Activated T-helper 1 cell treated with anti-CD3 and anti-CD28 coated beads, Interleukin-12 subunit alpha, Interleukin-12 subunit beta, Interleukin-2, Interleukin-4 antibody, amounts not matched to agents 30 ng/mL and 10 ng/mL and 1 ng/mL, durations not matched to agents 14 hours and 24 hours and 36 hours (primary cell): ENCODE measurements around the gene DVL1. TPM values are rescaled to one million over a fixed set of nuclear protein-coding genes. Genes with fewer than 3 reads are reported as not detected.

ENCODE experiments used
- total RNA-seq: library from RNA; stranded (reverse); gene quantifications from 2 replicates; pipeline ENCODE4 v1.2.3, GENCODE V29; 2022

The DVL1 gene
- total RNA-seq, 1 donor from 2014 or later, result 66.5 TPM

Other genes starting within 250 kb of the DVL1 start
- 30.0 and 30.3 TPM in 2 replicates for gene C1orf159, start 233.3 kb downstream of the DVL1 start, total RNA-seq
- gene TTLL10, start 175.5 kb downstream of the DVL1 start, total RNA-seq, result 0.10 and 0.15 TPM in 2 replicates
- 350 and 356 TPM in 2 replicates for gene TNFRSF18, start 142.8 kb downstream of the DVL1 start, total RNA-seq
- 788 and 811 TPM in 2 replicates for gene TNFRSF4, start 135.3 kb downstream of the DVL1 start, total RNA-seq
- 202 TPM in 2 replicates for gene SDF4, start 117.4 kb downstream of the DVL1 start, total RNA-seq
- 45.9 and 46.3 TPM in 2 replicates for gene B3GALT6, start 117.2 kb downstream of the DVL1 start, total RNA-seq
- gene C1QTNF12, start 102.7 kb downstream of the DVL1 start, total RNA-seq, result 2.2 and 4.1 TPM in 2 replicates
- 95.6 and 99.5 TPM in 2 replicates for gene UBE2J2, start 75.6 kb downstream of the DVL1 start, total RNA-seq
- gene SCNN1D, start 69.0 kb downstream of the DVL1 start, total RNA-seq, result 2.5 TPM in 2 replicates
- gene ACAP3, start 41.5 kb downstream of the DVL1 start, total RNA-seq, result 47.7 and 55.1 TPM in 2 replicates
- 34.6 and 36.8 TPM in 2 replicates for gene PUSL1, start 40.8 kb downstream of the DVL1 start, total RNA-seq
- gene INTS11, start 24.8 kb downstream of the DVL1 start, total RNA-seq, result 144 and 147 TPM in 2 replicates
- 13.6 and 14.6 TPM in 2 replicates for gene CPTP, start 24.6 kb downstream of the DVL1 start, total RNA-seq
- 0.22 and 0.34 TPM in 2 replicates for gene TAS1R3, start 18.1 kb downstream of the DVL1 start, total RNA-seq
- gene MXRA8, start 9.1 kb upstream of the DVL1 start, total RNA-seq, result 0.18 and 0.20 TPM in 2 replicates
- gene AURKAIP1, start 25.8 kb upstream of the DVL1 start, total RNA-seq, result 147 and 148 TPM in 2 replicates
- gene CCNL2, start 49.9 kb upstream of the DVL1 start, total RNA-seq, result 138 and 139 TPM in 2 replicates
- 184 and 205 TPM in 2 replicates for gene MRPL20, start 57.9 kb upstream of the DVL1 start, total RNA-seq
- 0.10 TPM in 1 of 2 replicates, not detected in the other for gene ANKRD65, start 71.9 kb upstream of the DVL1 start, total RNA-seq
- 5.5 and 5.8 TPM in 2 replicates for gene VWA1, start 86.3 kb upstream of the DVL1 start, total RNA-seq
- gene ATAD3C, start 100.3 kb upstream of the DVL1 start, total RNA-seq, result 0.57 and 1.0 TPM in 2 replicates
- gene ATAD3B, start 122.3 kb upstream of the DVL1 start, total RNA-seq, result 106 and 113 TPM in 2 replicates
- gene ATAD3A, start 162.7 kb upstream of the DVL1 start, total RNA-seq, result 108 TPM in 2 replicates
- 0.41 and 1.0 TPM in 2 replicates for gene TMEM240, start 191.2 kb upstream of the DVL1 start, total RNA-seq
- 135 and 137 TPM in 2 replicates for gene SSU72, start 225.4 kb upstream of the DVL1 start, total RNA-seq